ENCODE results near the gene BCL11B. TPM values are rescaled to one million over a fixed set of nuclear protein-coding genes. Genes with fewer than 3 reads are reported as not detected.

Gene BCL11B
- total RNA-seq, 1 donor from 2014 or later: 2.6 TPM

DNA sequence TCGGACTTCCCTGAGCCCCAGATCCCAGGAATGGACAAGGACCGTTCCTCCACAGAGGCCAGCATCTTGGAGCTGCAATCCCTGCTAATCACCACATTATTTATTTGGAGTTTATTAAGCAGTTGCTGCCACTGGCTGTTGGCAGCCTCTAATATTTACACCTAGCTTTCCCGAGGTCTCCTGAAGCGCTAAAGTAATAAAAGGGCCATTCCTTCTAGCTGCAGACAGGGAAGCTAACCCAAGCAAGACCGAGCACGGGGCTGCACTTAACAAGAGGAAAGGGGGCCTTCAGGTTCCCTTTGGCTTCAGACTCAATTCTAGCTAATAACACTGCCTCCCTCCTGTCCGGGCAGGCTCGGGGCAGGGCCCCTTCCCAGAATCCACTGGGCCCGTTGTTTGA, 63.7 kb downstream of the BCL11B start:
- H3K27ac Mint-ChIP-seq (ENCODE audit: unreplicated experiment): no peak overlapping the region
- no peak overlapping the region for H3K4me3 Mint-ChIP-seq (ENCODE audit: unreplicated experiment)
- DNase-seq: no peak

DNA sequence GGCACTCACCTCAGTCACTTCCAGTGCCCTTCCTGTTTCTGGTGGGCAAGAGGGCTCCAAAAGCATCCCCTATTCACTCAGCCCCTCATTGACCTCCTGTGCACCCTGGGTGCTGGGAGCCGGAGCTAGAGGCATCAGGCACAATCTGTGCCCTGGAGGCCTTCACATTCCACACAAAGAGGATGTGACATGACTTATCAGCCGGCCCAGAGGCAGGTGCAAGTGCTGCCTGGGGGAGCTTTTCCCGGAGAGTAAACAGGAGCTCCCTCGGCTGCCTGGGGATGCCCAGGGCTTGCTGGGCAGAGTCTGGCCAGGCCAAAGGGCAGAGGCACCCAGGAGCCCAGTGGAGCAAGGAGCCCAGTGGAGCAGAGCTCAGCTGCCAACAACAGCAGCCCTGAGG, 64.5 kb downstream of the BCL11B start:
- TF ChIP-seq, protein P1, sequence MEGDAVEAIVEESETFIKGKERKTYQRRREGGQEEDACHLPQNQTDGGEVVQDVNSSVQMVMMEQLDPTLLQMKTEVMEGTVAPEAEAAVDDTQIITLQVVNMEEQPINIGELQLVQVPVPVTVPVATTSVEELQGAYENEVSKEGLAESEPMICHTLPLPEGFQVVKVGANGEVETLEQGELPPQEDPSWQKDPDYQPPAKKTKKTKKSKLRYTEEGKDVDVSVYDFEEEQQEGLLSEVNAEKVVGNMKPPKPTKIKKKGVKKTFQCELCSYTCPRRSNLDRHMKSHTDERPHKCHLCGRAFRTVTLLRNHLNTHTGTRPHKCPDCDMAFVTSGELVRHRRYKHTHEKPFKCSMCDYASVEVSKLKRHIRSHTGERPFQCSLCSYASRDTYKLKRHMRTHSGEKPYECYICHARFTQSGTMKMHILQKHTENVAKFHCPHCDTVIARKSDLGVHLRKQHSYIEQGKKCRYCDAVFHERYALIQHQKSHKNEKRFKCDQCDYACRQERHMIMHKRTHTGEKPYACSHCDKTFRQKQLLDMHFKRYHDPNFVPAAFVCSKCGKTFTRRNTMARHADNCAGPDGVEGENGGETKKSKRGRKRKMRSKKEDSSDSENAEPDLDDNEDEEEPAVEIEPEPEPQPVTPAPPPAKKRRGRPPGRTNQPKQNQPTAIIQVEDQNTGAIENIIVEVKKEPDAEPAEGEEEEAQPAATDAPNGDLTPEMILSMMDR (IDR thresholded peaks at IDR 0.05; ENCODE audit: partially characterized antibody, unreplicated experiment): no peak
- Mint-ChIP-seq H3K27me3 (ENCODE audit: unreplicated experiment) (peaks cover 9% of the 10 kb centered on the region), H3K4me3 (ENCODE audit: unreplicated experiment) (no peak overlapping the region), H3K4me1 (ENCODE audit: low read depth, unreplicated experiment) (peaks cover 5% of the 10 kb centered on the region), H3K36me3 (ENCODE audit: unreplicated experiment) (no peaks in the 10 kb centered on the region), H3K27ac (ENCODE audit: unreplicated experiment) (no peak overlapping the region), H3K9me3 (ENCODE audit: unreplicated experiment) (peaks cover 7% of the 10 kb centered on the region)
- no peak for DNase-seq

More for the DNA sequence above, 63.7 kb downstream of the BCL11B start:
- no peaks in the 10 kb centered on the region for H3K36me3 Mint-ChIP-seq (ENCODE audit: unreplicated experiment)
- peaks cover 2% of the 10 kb centered on the region for H3K4me1 Mint-ChIP-seq (ENCODE audit: low read depth, unreplicated experiment)
- TF ChIP-seq, protein P1 (IDR thresholded peaks at IDR 0.05; ENCODE audit: partially characterized antibody, unreplicated experiment): no peak
- H3K9me3 Mint-ChIP-seq (ENCODE audit: unreplicated experiment): peaks cover 4% of the 10 kb centered on the region
- peaks cover 6% of the 10 kb centered on the region for H3K27me3 Mint-ChIP-seq (ENCODE audit: unreplicated experiment)

DNA sequence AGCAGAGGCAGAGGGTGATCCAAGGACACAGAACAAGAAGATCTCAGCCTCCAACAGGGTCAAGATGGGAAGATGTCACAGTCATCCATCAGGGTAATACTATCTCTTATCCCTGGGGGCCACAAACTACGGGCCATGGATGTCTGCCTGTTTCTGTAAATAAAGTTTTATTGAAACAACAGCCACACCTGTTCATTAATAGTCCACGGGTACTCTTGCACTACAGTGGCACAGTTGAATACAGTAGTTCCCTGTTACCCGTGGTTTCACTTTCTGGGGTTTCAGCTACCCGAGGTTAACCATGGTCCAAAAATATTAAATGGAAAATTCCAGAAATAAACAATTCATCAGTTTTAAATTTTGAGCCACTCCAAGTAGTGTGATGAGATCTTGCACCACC, 65.9 kb downstream of the BCL11B start:
- TF ChIP-seq, protein P1 (IDR thresholded peaks at IDR 0.05; ENCODE audit: partially characterized antibody, unreplicated experiment): no peak

DNA sequence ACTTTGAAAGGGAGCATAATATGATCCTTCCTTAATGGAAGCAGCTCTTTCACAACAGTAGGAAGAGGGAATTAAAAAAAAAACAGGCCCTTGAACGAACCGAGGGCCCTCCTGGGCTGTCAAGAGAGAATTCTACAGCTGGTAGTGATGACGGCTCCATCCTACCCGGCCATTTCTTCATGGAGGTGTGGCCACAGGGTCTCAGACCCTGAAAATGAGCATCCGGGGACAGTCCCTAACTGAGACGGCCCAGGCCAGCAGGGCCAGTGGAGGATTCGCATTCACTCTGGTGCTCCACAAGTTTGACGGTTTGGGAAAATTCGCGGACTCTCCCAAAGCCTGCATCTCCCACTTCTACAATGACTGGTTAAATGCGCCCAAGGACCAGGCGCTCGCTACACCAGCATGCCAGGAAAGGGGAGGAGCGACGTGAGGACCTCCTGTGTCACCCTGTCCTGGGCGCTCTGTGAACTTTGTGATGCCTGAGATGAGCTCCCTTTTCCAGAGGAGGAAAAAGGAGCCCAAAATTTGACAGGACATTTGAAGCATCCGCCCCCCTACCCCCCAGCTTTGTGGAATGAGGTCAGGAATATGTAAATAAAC, 66.8 kb downstream of the BCL11B start:
- Mint-ChIP-seq H3K4me1 (ENCODE audit: low read depth, unreplicated experiment) (peaks cover 3% of the 10 kb centered on the region), H3K4me3 (ENCODE audit: unreplicated experiment) (no peak overlapping the region), H3K9me3 (ENCODE audit: unreplicated experiment) (peaks cover 10% of the 10 kb centered on the region), H3K27ac (ENCODE audit: unreplicated experiment) (no peak overlapping the region), H3K27me3 (ENCODE audit: unreplicated experiment) (peaks cover 5% of the 10 kb centered on the region), H3K36me3 (ENCODE audit: unreplicated experiment) (no peaks in the 10 kb centered on the region)
- TF ChIP-seq, protein P1 (IDR thresholded peaks at IDR 0.05; ENCODE audit: partially characterized antibody, unreplicated experiment): no peak
- no peak for DNase-seq

More for the DNA sequence above, 65.9 kb downstream of the BCL11B start:
- peaks cover 7% of the 10 kb centered on the region for H3K27me3 Mint-ChIP-seq (ENCODE audit: unreplicated experiment)
- no peak for DNase-seq
- peaks cover 10% of the 10 kb centered on the region for H3K9me3 Mint-ChIP-seq (ENCODE audit: unreplicated experiment)
- H3K4me3 Mint-ChIP-seq (ENCODE audit: unreplicated experiment): no peak overlapping the region
- H3K36me3 Mint-ChIP-seq (ENCODE audit: unreplicated experiment): no peaks in the 10 kb centered on the region
- H3K4me1 Mint-ChIP-seq (ENCODE audit: low read depth, unreplicated experiment): peaks cover 5% of the 10 kb centered on the region
- no peak overlapping the region for H3K27ac Mint-ChIP-seq (ENCODE audit: unreplicated experiment)

DNA sequence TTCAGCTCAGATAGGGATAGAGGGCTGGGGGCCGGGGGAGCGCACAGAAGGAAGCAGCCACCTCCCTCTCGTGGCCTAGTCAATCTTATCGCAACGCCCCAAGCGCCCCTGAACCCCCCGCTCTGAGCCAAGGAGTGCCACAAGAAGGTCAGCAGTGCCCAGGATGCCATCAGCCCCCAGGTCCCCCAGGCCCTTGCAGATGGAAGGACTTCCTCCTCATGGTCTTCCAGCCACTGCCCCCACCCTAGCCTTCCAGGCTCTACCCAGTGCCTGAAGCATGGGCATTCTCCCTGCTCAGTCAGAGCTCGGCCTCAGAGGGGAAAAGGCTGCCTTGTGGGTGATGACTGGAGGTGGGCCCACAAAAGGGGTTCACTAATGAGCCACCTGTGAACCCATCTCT, 68.2 kb downstream of the BCL11B start:
- Mint-ChIP-seq H3K36me3 (ENCODE audit: unreplicated experiment) (no peaks in the 10 kb centered on the region), H3K4me1 (ENCODE audit: low read depth, unreplicated experiment) (peaks cover 6% of the 10 kb centered on the region), H3K27me3 (ENCODE audit: unreplicated experiment) (peaks cover 5% of the 10 kb centered on the region), H3K27ac (ENCODE audit: unreplicated experiment) (no peak overlapping the region), H3K4me3 (ENCODE audit: unreplicated experiment) (no peak overlapping the region), H3K9me3 (ENCODE audit: unreplicated experiment) (peaks cover 10% of the 10 kb centered on the region)
- TF ChIP-seq, protein P1 (IDR thresholded peaks at IDR 0.05; ENCODE audit: partially characterized antibody, unreplicated experiment): no peak
- DNase-seq: no peak

All from glutamatergic neuron (in vitro differentiated cells).